Gastrocnemius medialis (tissue), 4 donors: Measurements from ENCODE around the gene RAD9A. TPM values are rescaled to one million over a fixed set of nuclear protein-coding genes. Genes with fewer than 3 reads are reported as not detected.
"Not testable (repeated sequence)": the region's sequence is repeated elsewhere in the genome, so short reads cannot be mapped to it uniquely, and the experiment has no call there.

Experiments
- ATAC-seq, 2 donors: fragments of 150-250 bp; one replicate each; pipeline ENCODE4 v1.9.1; 2016
- DNase-seq, 2 donors: peaks; one replicate each; pipeline ENCODE4 v3.0.0-alpha.2; 2019
- H3K27ac ChIP-seq, 4 donors: fragments of 200-600 bp; sonication (generic); 1 replicate in 1 of 4; 2 replicates in 3 of 4; pipeline ENCODE4 v1.5.1; 2016 to 2018; ENCODE audit warnings: mild to moderate bottlenecking in 2 of 4, moderate library complexity in 1 of 4
- H3K27me3 ChIP-seq, 3 donors: fragments of 200-600 bp; sonication (generic) in 2 of 3; 1 replicate in 1 of 3; 2 replicates in 2 of 3; pipeline versions ENCODE4 v1.5.1 to v1.6.0; 2016 to 2019; ENCODE audit warnings: mild to moderate bottlenecking in 1 of 3, moderate library complexity in 1 of 3
- H3K36me3 ChIP-seq, 2 donors: fragments of 200-600 bp; sonication (generic) in 1 of 2; one replicate each; pipeline ENCODE4 v1.5.1; 2017 to 2018
- H3K4me1 ChIP-seq, 2 donors: fragments of 200-600 bp; sonication (generic) in 1 of 2; one replicate each; pipeline ENCODE4 v1.5.1; 2016 to 2017; ENCODE audit warnings: mild to moderate bottlenecking in 2 of 2
- H3K4me3 ChIP-seq, 4 donors: fragments of 200-600 bp; sonication (generic) in 3 of 4; 1 replicate in 1 of 4; 2 replicates in 3 of 4; pipeline ENCODE4 v1.5.1; 2016 to 2019; ENCODE audit warnings: mild to moderate bottlenecking in 2 of 4
- H3K9me3 ChIP-seq, 3 donors: fragments of 200-600 bp; sonication (generic) in 2 of 3; 1 replicate in 1 of 3; 2 replicates in 2 of 3; pipeline ENCODE4 v1.5.1; 2016 to 2019
- POLR2A ChIP-seq, 2 donors: fragments of 450-650 bp; IDR thresholded peaks; one replicate each; pipeline ENCODE4 v1.6.1; 2017; ENCODE audit warnings: antibody characterized with exemption in 2 of 2, mild to moderate bottlenecking in 2 of 2, moderate library complexity in 2 of 2
- in situ Hi-C, 4 donors: fragments of 200-750 bp; cut with MboI; loops; one replicate each; pipeline versions ENCODE4 v1.15.0 to v1.8.0; 2017; ENCODE audit warnings: low sequenced_read_pairs in 4 of 4
- intact Hi-C: fragments of 100-400 bp; cut with DNase I; formaldehyde crosslinking; loops from one replicate; pipeline ENCODE4 v1.15.1; 2023; ENCODE audit warnings: low total_unique reads
- total RNA-seq, 4 donors: library from RNA; depleted of rRNA; stranded (reverse); fragments of >200 nt; gene quantifications; one replicate each; pipeline versions ENCODE4 v1.1.0 to v1.2.3, GENCODE V29; 2016
- TF ChIP-seq, protein P1 (sequence below), 5 experiments: fragments of 450-650 bp in 3 of 5; fragments of 200-600 bp in 2 of 5; sonication (generic) in 2 of 5; IDR thresholded peaks in 4 of 5; conservative IDR thresholded peaks in 1 of 5; 1 replicate in 4 of 5; 2 replicates in 1 of 5; pipeline ENCODE4 v1.5.1; 2016 to 2019; ENCODE audit warnings: antibody characterized with exemption in 5 of 5, mild to moderate bottlenecking in 3 of 5, moderate library complexity in 3 of 5

Gene RAD9A
- total RNA-seq, 4 donors from 2014 or later: 5.2 to 14.7 (median 7.7) TPM

GRCh38 chr11:67421430-67422031 is 29.7 kb downstream of the RAD9A start:
- peaks cover 38 to 43% of the 10 kb centered on the region in 2 donors for H3K4me1 ChIP-seq
- no peaks in the 10 kb centered on the region for H3K36me3 ChIP-seq
- in situ Hi-C loops (no loop called here), intact Hi-C loops (loop anchor here (1.0 to 10.0 kb wide), 3 partner anchors 19 to 1367 kb away; partner anchors contain the start of genes GSTP1 and SF3B2)
- H3K27ac ChIP-seq: peak overlapping the region; percentile 78 to 97 (median 87)
- no peaks in the 10 kb centered on the region for H3K27me3 ChIP-seq
- H3K9me3 ChIP-seq: no peaks in the 10 kb centered on the region
- DNase-seq (no peak), ATAC-seq (no peak)
- no peak for TF ChIP-seq POLR2A (IDR thresholded peaks at IDR 0.05)
- TF ChIP-seq, protein P1, sequence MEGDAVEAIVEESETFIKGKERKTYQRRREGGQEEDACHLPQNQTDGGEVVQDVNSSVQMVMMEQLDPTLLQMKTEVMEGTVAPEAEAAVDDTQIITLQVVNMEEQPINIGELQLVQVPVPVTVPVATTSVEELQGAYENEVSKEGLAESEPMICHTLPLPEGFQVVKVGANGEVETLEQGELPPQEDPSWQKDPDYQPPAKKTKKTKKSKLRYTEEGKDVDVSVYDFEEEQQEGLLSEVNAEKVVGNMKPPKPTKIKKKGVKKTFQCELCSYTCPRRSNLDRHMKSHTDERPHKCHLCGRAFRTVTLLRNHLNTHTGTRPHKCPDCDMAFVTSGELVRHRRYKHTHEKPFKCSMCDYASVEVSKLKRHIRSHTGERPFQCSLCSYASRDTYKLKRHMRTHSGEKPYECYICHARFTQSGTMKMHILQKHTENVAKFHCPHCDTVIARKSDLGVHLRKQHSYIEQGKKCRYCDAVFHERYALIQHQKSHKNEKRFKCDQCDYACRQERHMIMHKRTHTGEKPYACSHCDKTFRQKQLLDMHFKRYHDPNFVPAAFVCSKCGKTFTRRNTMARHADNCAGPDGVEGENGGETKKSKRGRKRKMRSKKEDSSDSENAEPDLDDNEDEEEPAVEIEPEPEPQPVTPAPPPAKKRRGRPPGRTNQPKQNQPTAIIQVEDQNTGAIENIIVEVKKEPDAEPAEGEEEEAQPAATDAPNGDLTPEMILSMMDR (IDR thresholded peaks at IDR 0.05 in 4 of 5, conservative IDR thresholded peaks at IDR 0.05 in 1 of 5): no peak
- H3K4me3 ChIP-seq: peak overlapping the region in 3 of 4 donors; percentile 21 to 77 (median 59)

DNA sequence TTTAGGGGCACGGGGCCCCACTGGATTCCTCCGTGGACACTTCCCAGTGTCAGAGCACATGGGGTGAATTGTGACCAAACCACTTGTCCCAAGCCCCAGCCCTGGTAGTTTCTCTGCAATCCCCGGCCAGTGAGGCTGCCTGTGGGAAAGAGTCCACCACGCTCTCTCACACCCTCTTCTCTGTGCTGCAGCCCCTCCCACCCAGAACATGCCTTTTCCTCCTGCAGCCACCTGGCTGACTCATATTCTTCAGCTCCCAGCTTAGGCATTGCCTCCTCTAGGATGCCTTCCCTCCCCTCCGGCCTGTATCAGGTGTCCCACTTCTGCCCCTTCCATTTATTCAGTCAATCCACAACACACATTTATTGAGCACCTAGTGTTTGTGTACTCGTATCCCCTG is 31.1 kb downstream of the RAD9A start:
- in situ Hi-C loops: no loop called here
- ATAC-seq (no peak), DNase-seq (no peak)
- Histone ChIP-seq H3K4me1 (peaks cover 31 to 36% of the 10 kb centered on the region in 2 donors), H3K4me3 (no peak overlapping the region), H3K27ac (peak overlapping the region in 1 of 4 donors; percentile 38), H3K36me3 (no peaks in the 10 kb centered on the region), H3K27me3 (no peaks in the 10 kb centered on the region), H3K9me3 (no peaks in the 10 kb centered on the region)
- intact Hi-C loops: loop anchor here (10.0 kb wide), 2 partner anchors 162 to 1368 kb away; partner anchors contain the start of genes GSTP1 and SF3B2
- TF ChIP-seq POLR2A (IDR thresholded peaks at IDR 0.05): no peak
- TF ChIP-seq, protein P1 (IDR thresholded peaks at IDR 0.05 in 4 of 5, conservative IDR thresholded peaks at IDR 0.05 in 1 of 5): no peak

DNA sequence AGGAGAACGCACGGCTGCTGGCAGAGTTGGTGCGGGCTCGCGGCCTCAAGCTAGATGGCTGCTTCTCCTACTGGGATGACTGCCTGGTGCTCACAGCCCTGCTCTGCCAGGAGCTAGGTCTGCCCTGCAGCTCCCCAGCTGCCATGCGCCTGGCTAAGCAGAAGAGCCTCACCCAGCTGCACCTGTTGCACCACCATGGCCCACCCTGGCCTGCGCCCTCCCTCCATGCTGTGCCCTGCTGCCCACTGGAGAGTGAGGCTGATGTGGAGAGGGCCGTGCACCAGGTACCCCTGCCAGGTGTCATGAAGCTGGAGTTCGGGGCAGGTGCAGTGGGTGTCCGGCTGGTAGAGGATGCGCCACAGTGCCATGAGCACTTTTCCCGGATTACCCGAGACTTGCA is 31.7 kb downstream of the RAD9A start:
- intact Hi-C loops: loop anchor here (10.0 kb wide), 2 partner anchors 161 to 1369 kb away; partner anchors contain the start of genes GSTP1 and SF3B2
- TF ChIP-seq, protein P1 (IDR thresholded peaks at IDR 0.05 in 4 of 5, conservative IDR thresholded peaks at IDR 0.05 in 1 of 5): no peak
- no peak for TF ChIP-seq POLR2A (IDR thresholded peaks at IDR 0.05)
- in situ Hi-C loops: no loop called here
- no peak overlapping the region for H3K27ac ChIP-seq
- DNase-seq: no peak
- no peaks in the 10 kb centered on the region for H3K36me3 ChIP-seq
- H3K4me1 ChIP-seq: peaks cover 27 to 30% of the 10 kb centered on the region in 2 donors
- H3K27me3 ChIP-seq: no peaks in the 10 kb centered on the region
- no peak overlapping the region for H3K4me3 ChIP-seq
- no peaks in the 10 kb centered on the region for H3K9me3 ChIP-seq
- no peak for ATAC-seq

DNA sequence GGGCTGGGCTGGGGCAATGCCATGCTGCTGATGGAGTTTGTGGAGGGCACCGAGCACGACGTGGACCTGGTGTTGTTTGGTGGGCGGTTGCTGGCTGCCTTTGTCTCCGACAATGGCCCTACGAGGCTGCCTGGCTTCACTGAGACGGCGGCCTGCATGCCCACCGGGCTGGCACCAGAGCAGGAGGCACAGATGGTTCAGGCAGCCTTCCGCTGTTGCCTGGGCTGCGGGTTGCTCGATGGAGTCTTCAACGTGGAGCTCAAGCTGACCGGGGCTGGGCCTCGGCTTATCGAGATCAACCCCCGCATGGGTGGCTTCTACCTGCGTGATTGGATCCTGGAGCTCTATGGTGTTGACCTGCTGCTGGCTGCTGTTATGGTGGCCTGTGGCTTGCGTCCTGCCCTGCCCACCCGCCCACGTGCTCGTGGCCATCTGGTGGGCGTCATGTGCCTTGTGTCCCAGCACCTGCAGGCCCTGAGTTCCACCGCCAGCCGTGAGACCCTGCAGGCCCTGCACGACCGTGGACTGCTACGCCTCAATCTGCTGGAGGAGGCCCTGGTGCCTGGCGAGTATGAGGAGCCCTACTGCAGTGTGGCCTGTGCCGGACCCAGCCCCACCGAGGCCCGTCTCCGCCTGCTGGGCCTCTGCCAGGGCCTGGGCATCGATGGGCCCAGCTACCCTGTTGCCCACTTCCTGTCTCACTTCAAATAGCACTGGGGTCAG is 32.3 kb downstream of the RAD9A start:
- in situ Hi-C loops (no loop called here), intact Hi-C loops (loop anchor here (10.0 kb wide), 2 partner anchors 161 to 1369 kb away; partner anchors contain the start of genes GSTP1 and SF3B2)
- TF ChIP-seq, protein P1 (IDR thresholded peaks at IDR 0.05 in 4 of 5, conservative IDR thresholded peaks at IDR 0.05 in 1 of 5): no peak
- TF ChIP-seq POLR2A (IDR thresholded peaks at IDR 0.05): no peak
- Histone ChIP-seq H3K36me3 (no peaks in the 10 kb centered on the region), H3K9me3 (no peaks in the 10 kb centered on the region), H3K27ac (no peak overlapping the region), H3K27me3 (no peaks in the 10 kb centered on the region), H3K4me3 (no peak overlapping the region), H3K4me1 (peaks cover 22 to 28% of the 10 kb centered on the region in 2 donors)
- DNase-seq (no peak), ATAC-seq (no peak)

DNA sequence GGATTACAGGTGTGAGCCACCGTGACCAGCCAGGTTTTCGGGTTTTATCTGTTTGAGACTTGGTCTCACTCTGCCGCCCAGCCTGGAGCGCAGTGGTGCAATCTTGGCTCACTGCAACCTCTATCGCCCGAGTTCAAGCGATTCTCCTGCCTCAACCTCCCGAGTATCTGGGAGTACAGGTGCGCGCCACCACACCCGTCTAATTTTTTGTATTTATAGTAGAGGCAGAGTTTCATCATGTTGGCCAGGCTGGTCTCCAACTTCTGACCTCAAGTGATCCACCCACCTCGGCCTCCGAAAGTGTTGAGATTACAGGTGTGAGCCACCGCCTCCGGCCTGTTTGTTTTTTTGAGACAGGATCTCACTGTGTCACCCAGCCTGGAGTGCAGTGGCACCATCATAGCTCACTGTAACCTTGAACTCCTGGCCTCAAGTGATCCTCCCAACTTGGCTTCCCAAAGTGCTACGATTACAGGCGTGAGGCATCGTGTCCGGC is 35.6 kb downstream of the RAD9A start:
- H3K9me3 ChIP-seq, in situ Hi-C loops, DNase-seq, H3K27me3 ChIP-seq, ATAC-seq: not testable (repeated sequence)
- Histone ChIP-seq H3K36me3 (peaks cover 0 to 23% of the 10 kb centered on the region in 2 donors), H3K4me1 (peaks cover 16 to 32% of the 10 kb centered on the region in 2 donors), H3K27ac (peak overlapping the region; percentile 94 to 98 (median 96)), H3K4me3 (peak overlapping the region; percentile 92 to 100 (median 95))
- intact Hi-C loops: loop anchor here (5.0 to 10.0 kb wide), 3 partner anchors 40 to 1373 kb away; partner anchors contain the start of genes GSTP1, SF3B2 and TMEM134
